ENCODE measurements around the gene SLC26A1. TPM values are rescaled to one million over a fixed set of nuclear protein-coding genes. Genes with fewer than 3 reads are reported as not detected.

Gene SLC26A1
- total and polyA plus RNA-seq, 7 donors, result 1.1 TPM; not detected in 6

- Histone ChIP-seq H3K4me1 (peaks cover 4 to 39% (median 33%) of the 10 kb centered on the region in 4 donors), H3K27ac (no peak overlapping the region), H3K4me3 (no peak overlapping the region), H3K9me3 (no peaks in the 10 kb centered on the region), H3K36me3 (no peaks in the 10 kb centered on the region), H3K27me3 (peaks cover 21 to 66% (median 40%) of the 10 kb centered on the region in 3 donors)
- WGBS, 2 donors, result 84 to 90% methylated on average over 21 of the region's 21 CpGs
- TF ChIP-seq EP300 (IDR thresholded peaks at IDR 0.05), result no peak
- no peak for TF ChIP-seq POLR2AphosphoS5 (IDR thresholded peaks at IDR 0.05)
- TF ChIP-seq CTCF (IDR thresholded peaks at IDR 0.05), result no peak
- no peak for TF ChIP-seq POLR2A (IDR thresholded peaks at IDR 0.05)
- intact Hi-C loops (cut with DNase I), result no loop called here
- DNase-seq, result no peak
Observed at GRCh38 chr4:1040344-1041146, 47.3 kb upstream of the SLC26A1 start.

GRCh38 chr4:1039493-1040343 lies 46.5 kb upstream of the SLC26A1 start:
- H3K36me3 ChIP-seq, result no peaks in the 10 kb centered on the region
- DNase-seq, result peak; percentile 83
- TF ChIP-seq EP300 (IDR thresholded peaks at IDR 0.05), result no peak
- TF ChIP-seq POLR2AphosphoS5 (IDR thresholded peaks at IDR 0.05), result no peak
- TF ChIP-seq CTCF (IDR thresholded peaks at IDR 0.05), result no peak
- no peak for TF ChIP-seq POLR2A (IDR thresholded peaks at IDR 0.05)
- H3K27me3 ChIP-seq, result peaks cover 13 to 57% (median 32%) of the 10 kb centered on the region in 3 donors
- no peak overlapping the region for H3K4me3 ChIP-seq
- intact Hi-C loops (cut with DNase I), result no loop called here
- no peaks in the 10 kb centered on the region for H3K9me3 ChIP-seq
- 36 to 70% methylated on average over 20 of the region's 20 CpGs for WGBS, 2 donors
- peaks cover 4 to 39% (median 32%) of the 10 kb centered on the region in 4 donors for H3K4me1 ChIP-seq
- H3K27ac ChIP-seq, result peak overlapping the region in 3 of 4 donors; percentile 23 to 60 (median 25)

GRCh38 chr4:1038948-1039492 lies 45.8 kb upstream of the SLC26A1 start:
- Histone ChIP-seq H3K27me3 (peaks cover 8 to 50% (median 26%) of the 10 kb centered on the region in 3 donors), H3K36me3 (no peaks in the 10 kb centered on the region), H3K27ac (peak overlapping the region in 2 of 4 donors; percentile 1 to 23), H3K4me1 (peaks cover 2 to 41% (median 34%) of the 10 kb centered on the region in 4 donors), H3K4me3 (no peak overlapping the region), H3K9me3 (no peaks in the 10 kb centered on the region)
- no peak for DNase-seq
- no peak for TF ChIP-seq POLR2A (IDR thresholded peaks at IDR 0.05)
- no peak for TF ChIP-seq EP300 (IDR thresholded peaks at IDR 0.05)
- TF ChIP-seq POLR2AphosphoS5 (IDR thresholded peaks at IDR 0.05), result no peak
- no peak for TF ChIP-seq CTCF (IDR thresholded peaks at IDR 0.05)
- WGBS, 2 donors, result 79 to 88% methylated on average over 16 of the region's 16 CpGs
- intact Hi-C loops (cut with DNase I), result no loop called here

GRCh38 chr4:1036976-1037810 lies 44.0 kb upstream of the SLC26A1 start:
- H3K9me3 ChIP-seq, result no peaks in the 10 kb centered on the region
- DNase-seq, result no peak
- H3K36me3 ChIP-seq, result no peaks in the 10 kb centered on the region
- intact Hi-C loops (cut with DNase I), result no loop called here
- TF ChIP-seq POLR2AphosphoS5 (IDR thresholded peaks at IDR 0.05), result no peak
- no peak for TF ChIP-seq EP300 (IDR thresholded peaks at IDR 0.05)
- no peak for TF ChIP-seq POLR2A (IDR thresholded peaks at IDR 0.05)
- TF ChIP-seq CTCF (IDR thresholded peaks at IDR 0.05), result no peak
- peaks cover 0 to 36% (median 29%) of the 10 kb centered on the region in 4 donors for H3K4me1 ChIP-seq
- no peak overlapping the region for H3K27ac ChIP-seq
- H3K4me3 ChIP-seq, result no peak overlapping the region
- H3K27me3 ChIP-seq, result peaks cover 8 to 57% (median 20%) of the 10 kb centered on the region in 3 donors
- 87 to 90% methylated on average over 26 of the region's 26 CpGs for WGBS, 2 donors
